Islet of Langerhans (tissue), 1 donor: Measurements from ENCODE around the gene CDKN2B-AS1.

ENCODE experiments used
- FAIRE-seq: peaks from one replicate; lab custom pipeline; 2011; peaks lifted over from hg19 to GRCh38; lab: Jason Lieb, UNC

Gene CDKN2B-AS1

GRCh38 chr9:22158927-22159346 is 164.3 kb downstream of the CDKN2B-AS1 start:
- FAIRE-seq = no peak

- FAIRE-seq = no peak
Observed at GRCh38 chr9:22159586-22159985, 165.0 kb downstream of the CDKN2B-AS1 start.

GRCh38 chr9:22160221-22160620 is 165.6 kb downstream of the CDKN2B-AS1 start:
- FAIRE-seq = no peak

- FAIRE-seq = no peak
Observed at GRCh38 chr9:22165144-22165543, 170.6 kb downstream of the CDKN2B-AS1 start.

GRCh38 chr9:22169243-22169642 is 174.7 kb downstream of the CDKN2B-AS1 start:
- FAIRE-seq = no peak

GRCh38 chr9:22169727-22170503 is 175.3 kb downstream of the CDKN2B-AS1 start:
- no peak for FAIRE-seq
